Ovary (tissue), 3 donors: ENCODE measurements around the gene PHKB.

Experiments
- EP300 ChIP-seq: sonication (generic); formaldehyde crosslinking; IDR thresholded peaks from one replicate; pipeline ENCODE4 v1.6.1; 2017; ENCODE audit warnings: antibody characterized with exemption
- POLR2A ChIP-seq: fragments of 450-650 bp; IDR thresholded peaks from one replicate; pipeline ENCODE4 v1.6.1; 2017; ENCODE audit warnings: antibody characterized with exemption, mild to moderate bottlenecking, moderate library complexity
- TF ChIP-seq, protein P1 (sequence below), 3 donors: fragments of 450-650 bp in 2 of 3; fragments of 200-600 bp in 1 of 3; IDR thresholded peaks; one replicate each; pipeline versions ENCODE4 v1.5.1 to v1.8.0; 2016 to 2022; ENCODE audit warnings: antibody characterized with exemption in 3 of 3, mild to moderate bottlenecking in 1 of 3
- donor health status: DM: no; HTN: no; CAD: no.

DNA sequence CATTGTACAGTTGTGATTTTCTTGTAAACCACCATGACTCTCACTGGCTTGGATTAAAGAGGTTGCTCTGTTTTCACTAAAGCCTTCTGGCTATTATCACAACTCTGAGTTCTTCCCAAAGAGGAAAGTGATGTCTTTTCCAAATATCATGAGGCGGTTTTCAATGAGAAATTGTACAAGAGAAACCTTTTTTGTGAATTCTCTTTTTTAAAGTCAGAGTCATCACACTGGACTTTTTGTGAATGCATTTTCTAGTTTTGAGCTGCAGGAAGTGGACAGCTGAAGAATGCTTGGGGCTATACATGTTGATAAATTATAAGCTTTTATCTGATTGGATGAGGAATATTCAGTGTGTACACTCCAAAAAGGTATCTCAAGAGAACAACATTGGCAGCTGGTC, 100.2 kb downstream of the PHKB start:
- TF ChIP-seq, protein P1, sequence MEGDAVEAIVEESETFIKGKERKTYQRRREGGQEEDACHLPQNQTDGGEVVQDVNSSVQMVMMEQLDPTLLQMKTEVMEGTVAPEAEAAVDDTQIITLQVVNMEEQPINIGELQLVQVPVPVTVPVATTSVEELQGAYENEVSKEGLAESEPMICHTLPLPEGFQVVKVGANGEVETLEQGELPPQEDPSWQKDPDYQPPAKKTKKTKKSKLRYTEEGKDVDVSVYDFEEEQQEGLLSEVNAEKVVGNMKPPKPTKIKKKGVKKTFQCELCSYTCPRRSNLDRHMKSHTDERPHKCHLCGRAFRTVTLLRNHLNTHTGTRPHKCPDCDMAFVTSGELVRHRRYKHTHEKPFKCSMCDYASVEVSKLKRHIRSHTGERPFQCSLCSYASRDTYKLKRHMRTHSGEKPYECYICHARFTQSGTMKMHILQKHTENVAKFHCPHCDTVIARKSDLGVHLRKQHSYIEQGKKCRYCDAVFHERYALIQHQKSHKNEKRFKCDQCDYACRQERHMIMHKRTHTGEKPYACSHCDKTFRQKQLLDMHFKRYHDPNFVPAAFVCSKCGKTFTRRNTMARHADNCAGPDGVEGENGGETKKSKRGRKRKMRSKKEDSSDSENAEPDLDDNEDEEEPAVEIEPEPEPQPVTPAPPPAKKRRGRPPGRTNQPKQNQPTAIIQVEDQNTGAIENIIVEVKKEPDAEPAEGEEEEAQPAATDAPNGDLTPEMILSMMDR (IDR thresholded peaks at IDR 0.05), result no peak
- no peak for TF ChIP-seq POLR2A
- TF ChIP-seq EP300, result no peak
